ENCODE measurements around the gene CCDC27.

The CCDC27 gene

GRCh38 chr1:3742439-3743298 is 9.6 kb upstream of the CCDC27 start:
- in situ Hi-C loops (cut with HindIII; ENCODE audit: low sequenced_read_pairs): no loop called here
- DNase-seq (ENCODE audit: low read depth): no peak
- no peak overlapping the region for H3K4me3 ChIP-seq (ENCODE audit: low read depth, low read length)
- TF ChIP-seq CTCF (IDR thresholded peaks at IDR 0.05; ENCODE audit: low read depth, low read length, missing control alignments): no peak

- in situ Hi-C loops (cut with HindIII; ENCODE audit: low sequenced_read_pairs): no loop called here
- no peak overlapping the region for H3K4me3 ChIP-seq (ENCODE audit: low read depth, low read length)
- TF ChIP-seq CTCF (IDR thresholded peaks at IDR 0.05; ENCODE audit: low read depth, low read length, missing control alignments): no peak
- no peak for DNase-seq (ENCODE audit: low read depth)
Observed at GRCh38 chr1:3743421-3743820, 8.8 kb upstream of the CCDC27 start.

GRCh38 chr1:3743826-3744225 is 8.4 kb upstream of the CCDC27 start:
- H3K4me3 ChIP-seq (ENCODE audit: low read depth, low read length): no peak overlapping the region
- TF ChIP-seq CTCF (IDR thresholded peaks at IDR 0.05; ENCODE audit: low read depth, low read length, missing control alignments): no peak
- in situ Hi-C loops (cut with HindIII; ENCODE audit: low sequenced_read_pairs): no loop called here
- no peak for DNase-seq (ENCODE audit: low read depth)

GRCh38 chr1:3744646-3745045 is 7.6 kb upstream of the CCDC27 start:
- no peak overlapping the region for H3K4me3 ChIP-seq (ENCODE audit: low read depth, low read length)
- TF ChIP-seq CTCF (IDR thresholded peaks at IDR 0.05; ENCODE audit: low read depth, low read length, missing control alignments): no peak
- no peak for DNase-seq (ENCODE audit: low read depth)
- in situ Hi-C loops (cut with HindIII; ENCODE audit: low sequenced_read_pairs): no loop called here

- TF ChIP-seq CTCF (IDR thresholded peaks at IDR 0.05; ENCODE audit: low read depth, low read length, missing control alignments): no peak
- DNase-seq (ENCODE audit: low read depth): no peak
- in situ Hi-C loops (cut with HindIII; ENCODE audit: low sequenced_read_pairs): no loop called here
- no peak overlapping the region for H3K4me3 ChIP-seq (ENCODE audit: low read depth, low read length)
Observed at GRCh38 chr1:3745071-3745470, 7.2 kb upstream of the CCDC27 start.

- no peak for TF ChIP-seq CTCF (IDR thresholded peaks at IDR 0.05; ENCODE audit: low read depth, low read length, missing control alignments)
- in situ Hi-C loops (cut with HindIII; ENCODE audit: low sequenced_read_pairs): no loop called here
- H3K4me3 ChIP-seq (ENCODE audit: low read depth, low read length): peak overlapping the region; percentile 69
- no peak for DNase-seq (ENCODE audit: low read depth)
Observed at GRCh38 chr1:3745590-3746381, 6.5 kb upstream of the CCDC27 start.
